GM12891 (cell line): ENCODE results near the gene KIRREL2.

Experiments
- POLR2A ChIP-seq: IDR thresholded peaks from 2 replicates; pipeline ENCODE4 v1.6.1; 2011; ENCODE audit warnings: low read depth, low read length, control low read depth
- POLR2AphosphoS5 ChIP-seq: IDR thresholded peaks from 2 replicates; pipeline ENCODE4 v1.6.1; 2011; ENCODE audit warnings: low read depth, low read length, control low read depth

DNA sequence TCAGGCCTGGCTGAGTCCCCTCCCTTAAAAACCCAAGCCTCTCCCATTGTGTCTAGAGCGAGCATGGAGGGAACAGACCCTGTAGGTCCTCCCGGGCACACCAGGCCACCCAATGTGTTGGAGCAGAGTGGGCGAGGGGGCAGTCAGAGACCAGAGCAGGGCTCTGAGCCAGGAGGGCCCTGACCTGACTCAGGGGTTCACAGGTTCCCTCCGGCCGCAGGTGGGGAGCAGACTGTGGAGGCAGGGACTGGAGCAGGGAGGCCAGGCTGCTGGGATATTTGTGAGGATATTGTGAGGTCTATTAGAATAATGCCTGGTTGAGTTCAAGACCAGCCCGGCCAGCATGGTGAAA is 52.9 kb downstream of the KIRREL2 start:
- TF ChIP-seq POLR2A: no peak
- TF ChIP-seq POLR2AphosphoS5: no peak
